K562 (cell line): Measurements from ENCODE around the gene ABHD17C. TPM values are rescaled to one million over a fixed set of nuclear protein-coding genes. Genes with fewer than 3 reads are reported as not detected.

ENCODE experiments used
- ATAC-seq: fragments of 200-7000 bp; cut with Tn5 transposase; 3 replicates; pipeline ENCODE4 v1.9.1; 2020; ENCODE audit warnings: moderate library complexity
- BruUV-seq: library from RNA; stranded (reverse); fragments of 400-500 nt; replicated peaks from 2 replicates; lab custom pipeline; 2021; lab: Mats Ljungman, UMichigan
- CTCF ChIA-PET: fragments of 300-600 bp; formaldehyde crosslinking; extraction: SDS; loops from one replicate; lab custom pipeline; 2021; ENCODE audit warnings: low intra/inter-chr PET ratio; lab: Yijun Ruan, JAX
- POLR2A ChIA-PET: fragments of 300-600, 350-650 bp; sonication (Branson Sonifier 250); formaldehyde crosslinking; extraction: SDS; loops from one replicate; lab custom pipeline; 2021; ENCODE audit warnings: antibody characterized with exemption, inconsistent platforms; lab: Yijun Ruan, JAX
- DNase-seq, 4 experiments: peaks; one replicate each; pipeline versions ENCODE4 v3.0.0 to v3.0.0-alpha.2; 2011 to 2018; ENCODE audit warnings: low spot score in 3 of 4, mixed read lengths in 3 of 4; ENCODE audit errors: extremely low read depth in 1 of 4
- FAIRE-seq: peaks from 2 replicates; lab custom pipeline; 2011; peaks lifted over from hg19 to GRCh38; lab: Jason Lieb, UNC
- H2AFZ ChIP-seq: 2 replicates; pipeline ENCODE4 v1.6.0; 2011; ENCODE audit warnings: low read depth, low read length, control low read depth, inconsistent platforms
- H3K27ac ChIP-seq: fragments of 200-600 bp; 3 replicates; pipeline ENCODE4 v1.8.0; 2011; ENCODE audit warnings: low read depth, mild to moderate bottlenecking, control low read depth, inconsistent platforms, low read length, moderate library complexity, mixed read lengths; ENCODE audit errors: extremely low read depth
- H3K27me3 ChIP-seq, 2 experiments: fragments of 300-600 bp in 1 of 2; 2 replicates in 1 of 2; 3 replicates in 1 of 2; pipeline versions ENCODE4 v1.6.0 to v1.8.0; 2011; ENCODE audit warnings: inconsistent platforms in 2 of 2, low read length in 2 of 2, mild to moderate bottlenecking in 1 of 2, mixed read lengths in 1 of 2, moderate library complexity in 1 of 2; ENCODE audit not compliant: control insufficient read depth in 2 of 2, insufficient read depth in 2 of 2
- H3K36me3 ChIP-seq: fragments of 300-600 bp; 3 replicates; pipeline ENCODE4 v1.8.0; 2011; ENCODE audit warnings: mild to moderate bottlenecking, low read length, inconsistent platforms; ENCODE audit not compliant: control insufficient read depth, insufficient read depth
- H3K4me1 ChIP-seq, 2 experiments: fragments of 200-600 bp in 1 of 2; replicated peaks in 1 of 2; 2 replicates in 1 of 2; 3 replicates in 1 of 2; pipeline versions ENCODE4 v1.5.1 to v1.8.0; 2011; ENCODE audit warnings: inconsistent platforms in 2 of 2, low read length in 2 of 2, mild to moderate bottlenecking in 1 of 2, mixed read lengths in 1 of 2, moderate library complexity in 1 of 2; ENCODE audit not compliant: control insufficient read depth in 2 of 2, insufficient read depth in 2 of 2
- H3K4me2 ChIP-seq: 2 replicates; pipeline ENCODE4 v1.6.1; 2011; ENCODE audit warnings: low read length, control low read depth, inconsistent platforms, mixed read lengths; ENCODE audit not compliant: insufficient read depth
- H3K4me3 ChIP-seq: fragments of 200-600 bp; sonication (generic), shearing (Covaris generic); 2 replicates; pipeline ENCODE4 v1.5.1; 2016; ENCODE audit warnings: control low read depth, inconsistent platforms
- H3K79me2 ChIP-seq: fragments of 200-600 bp; 3 replicates; pipeline ENCODE4 v1.8.0; 2011; ENCODE audit warnings: low read length, inconsistent platforms; ENCODE audit not compliant: control insufficient read depth, insufficient read depth
- H3K9ac ChIP-seq, 2 experiments: 2 replicates each; pipeline versions ENCODE4 v1.6.0 to v1.6.1; 2011; ENCODE audit warnings: low read depth in 2 of 2, low read length in 2 of 2, control low read depth in 1 of 2, inconsistent platforms in 1 of 2, mild to moderate bottlenecking in 1 of 2, mixed read lengths in 1 of 2; ENCODE audit not compliant: insufficient read depth in 1 of 2
- H3K9me1 ChIP-seq: one replicate; pipeline ENCODE4 v1.6.0; 2011; ENCODE audit warnings: inconsistent platforms, mild to moderate bottlenecking, low read length, moderate library complexity; ENCODE audit not compliant: control insufficient read depth, insufficient read depth
- H3K9me3 ChIP-seq: replicated peaks from 2 replicates; pipeline ENCODE4 v1.5.1; 2011; ENCODE audit warnings: low read depth, low read length, inconsistent platforms; ENCODE audit not compliant: control insufficient read depth, insufficient read depth
- H4K20me1 ChIP-seq: replicated peaks from 2 replicates; pipeline ENCODE4 v1.6.1; 2011; ENCODE audit warnings: low read length, inconsistent platforms, mixed read lengths; ENCODE audit not compliant: control insufficient read depth, insufficient read depth
- ATF1 ChIP-seq, 2 experiments: fragments of 450-650 bp in 1 of 2; IDR thresholded peaks; 2 replicates each; pipeline ENCODE4 v1.6.1; 2016; ENCODE audit warnings: missing compliant biosample characterization in 1 of 2, missing genetic modification characterization in 1 of 2
- BDP1 ChIP-seq: IDR thresholded peaks from 3 replicates; pipeline ENCODE4 v1.6.1; 2011; ENCODE audit not compliant: insufficient read length, insufficient read depth
- COPS2 ChIP-seq: fragments of 450-650 bp; conservative IDR thresholded peaks from 2 replicates; pipeline ENCODE4 v1.6.1; 2016; ENCODE audit warnings: mild to moderate bottlenecking, moderate library complexity
- ELF2 ChIP-seq: fragments of 250-450 bp; sonication (Bioruptor Pico); IDR thresholded peaks from 2 replicates; pipeline ENCODE4 v1.5.0; 2021; ENCODE audit warnings: mild to moderate bottlenecking
- GTF2F1 ChIP-seq: IDR thresholded peaks from 2 replicates; pipeline ENCODE4 v1.6.1; 2011; ENCODE audit warnings: low read depth, low read length, improper control_type of control experiment
- L3MBTL2 ChIP-seq: fragments of 450-650 bp; IDR thresholded peaks from 2 replicates; pipeline ENCODE4 v1.6.1; 2016; ENCODE audit warnings: mild to moderate bottlenecking, moderate library complexity
- LCOR ChIP-seq: sonication (generic); formaldehyde crosslinking; IDR thresholded peaks from 2 replicates; pipeline ENCODE4 v1.8.0; 2022; ENCODE audit warnings: mild to moderate bottlenecking, missing genetic modification reagents
- MAFF ChIP-seq: IDR thresholded peaks from 2 replicates; pipeline ENCODE4 v1.6.1; 2012; ENCODE audit warnings: low read length, improper control_type of control experiment
- NBN ChIP-seq: fragments of 450-650 bp; IDR thresholded peaks from 2 replicates; pipeline ENCODE4 v1.6.1; 2016; ENCODE audit warnings: low read depth, mild to moderate bottlenecking
- NCOA6 ChIP-seq: fragments of 450-650 bp; IDR thresholded peaks from 2 replicates; pipeline ENCODE4 v1.6.1; 2017; ENCODE audit warnings: mild to moderate bottlenecking
- PYGO2 ChIP-seq: fragments of 450-650 bp; IDR thresholded peaks from 2 replicates; pipeline ENCODE4 v1.6.1; 2016; ENCODE audit warnings: mild to moderate bottlenecking, missing genetic modification characterization, moderate library complexity, missing compliant biosample characterization
- RBM17 ChIP-seq: fragments of 200-400 bp; formaldehyde crosslinking; IDR thresholded peaks from 2 replicates; pipeline ENCODE4 v1.6.1; 2017; ENCODE audit warnings: low read depth, mild to moderate bottlenecking, low read length, borderline replicate concordance
- SMAD3 ChIP-seq: fragments of 450-650 bp; formaldehyde crosslinking; conservative IDR thresholded peaks from 2 replicates; pipeline ENCODE4 v1.4.0; 2020; ENCODE audit warnings: mild to moderate bottlenecking
- ZC3H11A ChIP-seq: IDR thresholded peaks from 2 replicates; pipeline ENCODE4 v1.6.1; 2012; ENCODE audit warnings: low read depth, low read length, improper control_type of control experiment
- WGBS: fragments of 100-300 bp; shearing (Covaris generic); methylation state at CpG from one replicate; pipeline ENCODE4 v1.1.6; 2016; ENCODE audit warnings: low coverage, mixed read lengths; ENCODE audit not compliant: insufficient coverage; ENCODE audit errors: missing lambda C conversion rate; 5-methylcytosine and 5-hydroxymethylcytosine counted together
- in situ Hi-C: fragments of 300-500 bp; cut with MboI; formaldehyde crosslinking; loops from 4 replicates; pipeline ENCODE4 v1.15.0; 2018; ENCODE audit warnings: inconsistent platforms, mixed read lengths
- intact Hi-C: fragments of 100-400 bp; cut with micrococcal nuclease; formaldehyde crosslinking; loops from 2 replicates; pipeline ENCODE4 v1.14.2; 2022
- polyA plus RNA-seq, 8 experiments: library from polyadenylated mRNA; depleted of rRNA in 4 of 8; stranded (reverse) in 5 of 8; unstranded in 3 of 8; fragments of >200 nt; fragmentation: Nextera tagmentation in 2 of 8; fragmentation: Illumina TruSeq in 1 of 8; extraction: Ambion mirVana in 2 of 8; extraction: Trizol in 1 of 8; gene quantifications; 2 replicates each; pipeline versions ENCODE4 v1.2.1 to v1.2.3, GENCODE V29; 2011 to 2014; ENCODE audit warnings: inconsistent platforms in 1 of 8, missing spikeins in 1 of 8
- total RNA-seq, 7 experiments: library from RNA; depleted of rRNA in 6 of 7; stranded (reverse); fragments of >200 nt in 6 of 7; fragmentation: Illumina TruSeq in 2 of 7; extraction: Trizol in 2 of 7; gene quantifications; 2 replicates each; pipeline versions ENCODE4 v1.2.1 to v1.2.3, GENCODE V29; 2011 to 2021; ENCODE audit warnings: low replicate concordance in 1 of 7
- TF ChIP-seq, protein P1 (sequence below), 2 experiments: fragments of 450-650 bp; IDR thresholded peaks; 2 replicates each; pipeline ENCODE4 v1.6.1; 2016
- TF ChIP-seq, protein P2 (sequence below): fragments of 250-450 bp; sonication (Bioruptor Pico); IDR thresholded peaks from 2 replicates; pipeline ENCODE4 v1.8.0; 2022; ENCODE audit warnings: inconsistent platforms, mild to moderate bottlenecking, moderate library complexity, borderline replicate concordance
- TF ChIP-seq, protein P3 (sequence below), 3 experiments: fragments of 200-800 bp in 1 of 3; fragments of 250-450 bp in 1 of 3; fragments of 450-650 bp in 1 of 3; sonication (Bioruptor Pico) in 1 of 3; sonication (Bioruptor generic) in 1 of 3; formaldehyde crosslinking in 1 of 3; IDR thresholded peaks; 2 replicates each; pipeline versions ENCODE4 v1.6.1 to v1.8.0; 2016 to 2022; ENCODE audit warnings: mild to moderate bottlenecking in 2 of 3, missing genetic modification characterization in 2 of 3, missing compliant biosample characterization in 1 of 3, moderate library complexity in 1 of 3

Gene ABHD17C
- total and polyA plus RNA-seq, 9 of the 15 experiments (the other 6 are each of a cell fraction or from before 2014, with no cell fraction given) = 0.04 to 0.42 (median 0.19) TPM; not detected in 1

DNA sequence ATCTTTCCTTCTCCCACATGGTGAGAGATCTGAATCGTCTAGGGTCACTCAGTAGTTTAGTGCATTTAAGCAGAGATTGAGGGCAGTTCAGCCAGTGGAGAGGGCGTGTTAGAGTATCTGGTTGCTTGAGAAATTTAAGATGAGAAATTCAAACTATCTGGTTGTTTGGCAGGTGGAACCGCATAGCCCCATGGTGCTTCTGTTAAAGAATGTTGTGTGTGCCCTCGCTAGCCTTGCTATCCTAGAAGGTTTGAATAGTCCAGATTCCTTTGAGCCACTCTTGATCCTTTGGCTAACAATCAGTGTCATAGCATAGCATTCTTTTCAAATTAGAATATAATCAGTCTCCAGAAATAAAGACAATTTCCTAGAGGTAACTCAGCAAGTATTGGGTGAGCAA, 32.1 kb downstream of the ABHD17C start:
- Histone ChIP-seq H3K4me3 (no peak overlapping the region), H3K27ac (no peak overlapping the region), H3K4me1 (no peaks in the 10 kb centered on the region), H3K27me3 (0 out of 5 replicates have a peak, but pooled peaks cover 0 to 3% of the 10 kb centered on the region in 2 experiments), H2AFZ (no peak overlapping the region), H3K9me3 (no peaks in the 10 kb centered on the region), H3K9me1 (no peaks in the 10 kb centered on the region), H3K4me2 (no peak overlapping the region), H4K20me1 (no peaks in the 10 kb centered on the region), H3K36me3 (no peaks in the 10 kb centered on the region), H3K79me2 (no peaks in the 10 kb centered on the region), H3K9ac (no peak overlapping the region)
- no peak for DNase-seq
- ATAC-seq = no peak
- FAIRE-seq = no peak
- no TSS peak for BruUV-seq
- CTCF ChIA-PET = no interaction called here
- intact Hi-C loops = no loop called here
- 0% methylated on average over 4 of the region's 4 CpGs for WGBS
- in situ Hi-C loops = no loop called here
- POLR2A ChIA-PET = no interaction called here
- TF ChIP-seq ELF2 = no peak
- no peak for TF ChIP-seq ATF1 (CRISPR knock-in tag; IDR thresholded peaks at IDR 0.05)
- TF ChIP-seq ATF1 (tag; IDR thresholded peaks at IDR 0.05) = no peak
- TF ChIP-seq, protein P1, sequence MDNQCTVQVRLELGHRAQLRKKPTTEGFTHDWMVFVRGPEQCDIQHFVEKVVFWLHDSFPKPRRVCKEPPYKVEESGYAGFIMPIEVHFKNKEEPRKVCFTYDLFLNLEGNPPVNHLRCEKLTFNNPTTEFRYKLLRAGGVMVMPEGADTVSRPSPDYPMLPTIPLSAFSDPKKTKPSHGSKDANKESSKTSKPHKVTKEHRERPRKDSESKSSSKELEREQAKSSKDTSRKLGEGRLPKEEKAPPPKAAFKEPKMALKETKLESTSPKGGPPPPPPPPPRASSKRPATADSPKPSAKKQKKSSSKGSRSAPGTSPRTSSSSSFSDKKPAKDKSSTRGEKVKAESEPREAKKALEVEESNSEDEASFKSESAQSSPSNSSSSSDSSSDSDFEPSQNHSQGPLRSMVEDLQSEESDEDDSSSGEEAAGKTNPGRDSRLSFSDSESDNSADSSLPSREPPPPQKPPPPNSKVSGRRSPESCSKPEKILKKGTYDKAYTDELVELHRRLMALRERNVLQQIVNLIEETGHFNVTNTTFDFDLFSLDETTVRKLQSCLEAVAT (IDR thresholded peaks at IDR 0.05) = no peak
- no peak for TF ChIP-seq LCOR (CRISPR knock-in tag)
- TF ChIP-seq, protein P2, sequence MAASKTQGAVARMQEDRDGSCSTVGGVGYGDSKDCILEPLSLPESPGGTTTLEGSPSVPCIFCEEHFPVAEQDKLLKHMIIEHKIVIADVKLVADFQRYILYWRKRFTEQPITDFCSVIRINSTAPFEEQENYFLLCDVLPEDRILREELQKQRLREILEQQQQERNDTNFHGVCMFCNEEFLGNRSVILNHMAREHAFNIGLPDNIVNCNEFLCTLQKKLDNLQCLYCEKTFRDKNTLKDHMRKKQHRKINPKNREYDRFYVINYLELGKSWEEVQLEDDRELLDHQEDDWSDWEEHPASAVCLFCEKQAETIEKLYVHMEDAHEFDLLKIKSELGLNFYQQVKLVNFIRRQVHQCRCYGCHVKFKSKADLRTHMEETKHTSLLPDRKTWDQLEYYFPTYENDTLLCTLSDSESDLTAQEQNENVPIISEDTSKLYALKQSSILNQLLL (CRISPR knock-in tag) = no peak
- no peak for TF ChIP-seq SMAD3 (CRISPR knock-in tag)
- TF ChIP-seq NBN = no peak
- TF ChIP-seq, protein P3, sequence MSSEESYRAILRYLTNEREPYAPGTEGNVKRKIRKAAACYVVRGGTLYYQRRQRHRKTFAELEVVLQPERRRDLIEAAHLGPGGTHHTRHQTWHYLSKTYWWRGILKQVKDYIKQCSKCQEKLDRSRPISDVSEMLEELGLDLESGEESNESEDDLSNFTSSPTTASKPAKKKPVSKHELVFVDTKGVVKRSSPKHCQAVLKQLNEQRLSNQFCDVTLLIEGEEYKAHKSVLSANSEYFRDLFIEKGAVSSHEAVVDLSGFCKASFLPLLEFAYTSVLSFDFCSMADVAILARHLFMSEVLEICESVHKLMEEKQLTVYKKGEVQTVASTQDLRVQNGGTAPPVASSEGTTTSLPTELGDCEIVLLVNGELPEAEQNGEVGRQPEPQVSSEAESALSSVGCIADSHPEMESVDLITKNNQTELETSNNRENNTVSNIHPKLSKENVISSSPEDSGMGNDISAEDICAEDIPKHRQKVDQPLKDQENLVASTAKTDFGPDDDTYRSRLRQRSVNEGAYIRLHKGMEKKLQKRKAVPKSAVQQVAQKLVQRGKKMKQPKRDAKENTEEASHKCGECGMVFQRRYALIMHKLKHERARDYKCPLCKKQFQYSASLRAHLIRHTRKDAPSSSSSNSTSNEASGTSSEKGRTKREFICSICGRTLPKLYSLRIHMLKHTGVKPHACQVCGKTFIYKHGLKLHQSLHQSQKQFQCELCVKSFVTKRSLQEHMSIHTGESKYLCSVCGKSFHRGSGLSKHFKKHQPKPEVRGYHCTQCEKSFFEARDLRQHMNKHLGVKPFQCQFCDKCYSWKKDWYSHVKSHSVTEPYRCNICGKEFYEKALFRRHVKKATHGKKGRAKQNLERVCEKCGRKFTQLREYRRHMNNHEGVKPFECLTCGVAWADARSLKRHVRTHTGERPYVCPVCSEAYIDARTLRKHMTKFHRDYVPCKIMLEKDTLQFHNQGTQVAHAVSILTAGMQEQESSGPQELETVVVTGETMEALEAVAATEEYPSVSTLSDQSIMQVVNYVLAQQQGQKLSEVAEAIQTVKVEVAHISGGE (CRISPR knock-in tag; IDR thresholded peaks at IDR 0.05) = no peak
- no peak for TF ChIP-seq MAFF
- TF ChIP-seq L3MBTL2 = no peak
- TF ChIP-seq PYGO2 (tag) = no peak
- TF ChIP-seq RBM17 = no peak
- no peak for TF ChIP-seq NCOA6
- no peak for TF ChIP-seq COPS2
- no peak for TF ChIP-seq GTF2F1
- TF ChIP-seq ZC3H11A = no peak
- no peak for TF ChIP-seq BDP1
